Trophoblast cell (in vitro differentiated cells and primary cell): ENCODE results near the gene P2RX7.
A peak's percentile ranks its signal among the peaks of the same experiment; 100 is the strongest.

Experiments
- DNase-seq, 2 donors: peaks; one replicate each; pipeline ENCODE4 v3.0.0-alpha.2; 2016
- H2AFZ ChIP-seq: 2 replicates; pipeline ENCODE4 v1.6.1; 2013; ENCODE audit warnings: low read length, moderate library complexity, mild to moderate bottlenecking; ENCODE audit not compliant: insufficient read depth, poor library complexity
- H2AK5ac ChIP-seq: 2 replicates; pipeline ENCODE4 v1.6.1; 2013; ENCODE audit warnings: mild to moderate bottlenecking, low read length
- H2BK120ac ChIP-seq: 2 replicates; pipeline ENCODE4 v1.6.1; 2013; ENCODE audit warnings: low read length, mild to moderate bottlenecking, moderate library complexity; ENCODE audit not compliant: insufficient read depth, poor library complexity
- H2BK12ac ChIP-seq: 2 replicates; pipeline ENCODE4 v1.6.1; 2013; ENCODE audit warnings: mild to moderate bottlenecking, low read length, moderate library complexity
- H2BK5ac ChIP-seq: 2 replicates; pipeline ENCODE4 v1.6.1; 2013; ENCODE audit warnings: low read length, low read depth, moderate library complexity, mild to moderate bottlenecking; ENCODE audit not compliant: poor library complexity
- H3K14ac ChIP-seq: 2 replicates; pipeline ENCODE4 v1.6.1; 2013; ENCODE audit warnings: mild to moderate bottlenecking, low read length
- H3K18ac ChIP-seq: 2 replicates; pipeline ENCODE4 v1.6.1; 2013; ENCODE audit warnings: mild to moderate bottlenecking, low read length
- H3K23ac ChIP-seq: 2 replicates; pipeline ENCODE4 v1.6.1; 2013; ENCODE audit warnings: low read length
- H3K27ac ChIP-seq: 2 replicates; pipeline ENCODE4 v1.5.1; 2013; ENCODE audit warnings: low read depth, mild to moderate bottlenecking, inconsistent platforms, low read length, moderate library complexity
- H3K27me3 ChIP-seq: 2 replicates; pipeline ENCODE4 v1.6.1; 2013; ENCODE audit warnings: inconsistent platforms, mild to moderate bottlenecking, low read length, moderate library complexity; ENCODE audit not compliant: insufficient read depth
- H3K36me3 ChIP-seq, 2 experiments: 1 replicate in 1 of 2; 2 replicates in 1 of 2; pipeline ENCODE4 v1.6.1; 2013; ENCODE audit warnings: low read length in 2 of 2, mild to moderate bottlenecking in 2 of 2, moderate library complexity in 1 of 2; ENCODE audit not compliant: insufficient read depth in 2 of 2, control insufficient read depth in 1 of 2
- H3K4ac ChIP-seq: 2 replicates; pipeline ENCODE4 v1.6.1; 2013; ENCODE audit warnings: low read depth, mild to moderate bottlenecking, low read length, moderate library complexity
- H3K4me1 ChIP-seq, 2 experiments: 1 replicate in 1 of 2; 2 replicates in 1 of 2; pipeline ENCODE4 v1.6.1; 2013; ENCODE audit warnings: low read length in 2 of 2, mild to moderate bottlenecking in 2 of 2, moderate library complexity in 1 of 2; ENCODE audit not compliant: insufficient read depth in 2 of 2, control insufficient read depth in 1 of 2
- H3K4me2 ChIP-seq: 2 replicates; pipeline ENCODE4 v1.6.1; 2013; ENCODE audit warnings: inconsistent platforms, mild to moderate bottlenecking, low read length, moderate library complexity
- H3K4me3 ChIP-seq: 2 replicates; pipeline ENCODE4 v1.5.1; 2013; ENCODE audit warnings: mild to moderate bottlenecking, low read depth, low read length, inconsistent platforms
- H3K79me1 ChIP-seq: one replicate; pipeline ENCODE4 v1.6.1; 2013; ENCODE audit warnings: low read length
- H3K79me2 ChIP-seq: 2 replicates; pipeline ENCODE4 v1.6.1; 2013; ENCODE audit warnings: low read length, mild to moderate bottlenecking; ENCODE audit not compliant: control insufficient read depth, insufficient read depth, poor library complexity
- H3K9ac ChIP-seq: 2 replicates; pipeline ENCODE4 v1.6.1; 2013; ENCODE audit warnings: mild to moderate bottlenecking, low read length
- H3K9me3 ChIP-seq: 2 replicates; pipeline ENCODE4 v1.6.1; 2013; ENCODE audit warnings: low read depth, mild to moderate bottlenecking, control low read depth, inconsistent platforms, low read length; ENCODE audit not compliant: insufficient read depth
- H4K12ac ChIP-seq: 2 replicates; pipeline ENCODE4 v1.6.1; 2013; ENCODE audit warnings: low read depth, mild to moderate bottlenecking, low read length, moderate library complexity
- H4K8ac ChIP-seq: 2 replicates; pipeline ENCODE4 v1.6.1; 2013; ENCODE audit warnings: low read depth, mild to moderate bottlenecking, low read length, moderate library complexity
- H4K91ac ChIP-seq: one replicate; pipeline ENCODE4 v1.6.1; 2013; ENCODE audit warnings: low read depth, mild to moderate bottlenecking, low read length, moderate library complexity
- WGBS: extraction: QIAGEN DNeasy Blood & Tissue Kit; methylation state at CpG from one replicate; pipeline ENCODE4 v1.1.7; 2013; ENCODE audit warnings: missing lambda C conversion rate; ENCODE audit not compliant: insufficient read length, insufficient coverage; ENCODE audit errors: extremely low coverage; 5-methylcytosine and 5-hydroxymethylcytosine counted together

The P2RX7 gene

GRCh38 chr12:121167232-121167820 lies 34.6 kb downstream of the P2RX7 start:
- Histone ChIP-seq H3K9ac (no peak overlapping the region), H3K79me1 (no peaks in the 10 kb centered on the region), H4K91ac (peak overlapping the region; percentile 59), H2AK5ac (no peak overlapping the region), H3K36me3 (no peaks in the 10 kb centered on the region), H4K8ac (no peak overlapping the region), H2AFZ (no peak overlapping the region), H2BK12ac (no peak overlapping the region), H2BK5ac (no peak overlapping the region), H3K4me1 (peaks cover 11 to 20% of the 10 kb centered on the region in 2 experiments), H2BK120ac (no peak overlapping the region), H3K23ac (no peak overlapping the region), H3K4me3 (no peak overlapping the region), H4K12ac (no peak overlapping the region), H3K79me2 (no peaks in the 10 kb centered on the region), H3K18ac (no peak overlapping the region), H3K9me3 (no peaks in the 10 kb centered on the region), H3K4ac (no peak overlapping the region), H3K4me2 (no peak overlapping the region), H3K27ac (peak overlapping the region; percentile 45), H3K14ac (no peak overlapping the region), H3K27me3 (no peaks in the 10 kb centered on the region)
- DNase-seq = peak; percentile 93 to 97
- no CpG with 5 or more reads among the region's 14 CpGs for WGBS

- Histone ChIP-seq H4K8ac (no peak overlapping the region), H4K91ac (no peak overlapping the region), H3K4ac (no peak overlapping the region), H3K4me2 (no peak overlapping the region), H2BK120ac (no peak overlapping the region), H2BK12ac (no peak overlapping the region), H3K9me3 (no peaks in the 10 kb centered on the region), H3K27ac (no peak overlapping the region), H2AFZ (no peak overlapping the region), H3K14ac (no peak overlapping the region), H3K36me3 (no peaks in the 10 kb centered on the region), H3K79me2 (no peaks in the 10 kb centered on the region), H3K9ac (no peak overlapping the region), H3K4me1 (peaks cover 11 to 20% of the 10 kb centered on the region in 2 experiments), H3K23ac (no peak overlapping the region), H2BK5ac (no peak overlapping the region), H2AK5ac (no peak overlapping the region), H3K79me1 (no peaks in the 10 kb centered on the region), H4K12ac (no peak overlapping the region), H3K18ac (no peak overlapping the region), H3K4me3 (no peak overlapping the region), H3K27me3 (no peaks in the 10 kb centered on the region)
- WGBS = no CpG with 5 or more reads among the region's 3 CpGs
- DNase-seq = peak in 1 of 2 donors; percentile 69
Measured at GRCh38 chr12:121167951-121168350, 35.3 kb downstream of the P2RX7 start.

- Histone ChIP-seq H3K27me3 (no peaks in the 10 kb centered on the region), H3K79me1 (no peaks in the 10 kb centered on the region), H4K8ac (no peak overlapping the region), H3K27ac (no peak overlapping the region), H3K79me2 (no peaks in the 10 kb centered on the region), H2AFZ (no peak overlapping the region), H3K14ac (no peak overlapping the region), H2AK5ac (no peak overlapping the region), H3K9ac (no peak overlapping the region), H2BK5ac (no peak overlapping the region), H3K4ac (no peak overlapping the region), H3K23ac (no peak overlapping the region), H2BK120ac (no peak overlapping the region), H3K4me1 (peaks cover 10 to 19% of the 10 kb centered on the region in 2 experiments), H3K4me3 (no peak overlapping the region), H3K18ac (no peak overlapping the region), H3K9me3 (no peaks in the 10 kb centered on the region), H3K4me2 (no peak overlapping the region), H4K91ac (no peak overlapping the region), H3K36me3 (no peaks in the 10 kb centered on the region), H4K12ac (no peak overlapping the region), H2BK12ac (no peak overlapping the region)
- DNase-seq = no peak
- no CpG with 5 or more reads among the region's 5 CpGs for WGBS
Measured at GRCh38 chr12:121170151-121170550, 37.5 kb downstream of the P2RX7 start.

- H3K4ac ChIP-seq = no peak overlapping the region
- H3K9me3 ChIP-seq = no peaks in the 10 kb centered on the region
- H2BK12ac ChIP-seq = no peak overlapping the region
- no peaks in the 10 kb centered on the region for H3K27me3 ChIP-seq
- H3K27ac ChIP-seq = no peak overlapping the region
- H2BK120ac ChIP-seq = no peak overlapping the region
- no peak overlapping the region for H2AFZ ChIP-seq
- H3K36me3 ChIP-seq = no peaks in the 10 kb centered on the region
- no peak overlapping the region for H2BK5ac ChIP-seq
- peaks cover 5 to 14% of the 10 kb centered on the region in 2 experiments for H3K4me1 ChIP-seq
- H4K8ac ChIP-seq = no peak overlapping the region
- no peak for DNase-seq
- H3K14ac ChIP-seq = no peak overlapping the region
- H3K23ac ChIP-seq = no peak overlapping the region
- H3K79me1 ChIP-seq = no peaks in the 10 kb centered on the region
- no peak overlapping the region for H3K18ac ChIP-seq
- H4K12ac ChIP-seq = no peak overlapping the region
- no peak overlapping the region for H3K9ac ChIP-seq
- H3K79me2 ChIP-seq = no peaks in the 10 kb centered on the region
- no CpG with 5 or more reads among the region's 14 CpGs for WGBS
- H2AK5ac ChIP-seq = no peak overlapping the region
- H3K4me2 ChIP-seq = no peak overlapping the region
- no peak overlapping the region for H4K91ac ChIP-seq
- H3K4me3 ChIP-seq = no peak overlapping the region
Measured at GRCh38 chr12:121170611-121171260, 38.1 kb downstream of the P2RX7 start.
